IPS-NIHi11 (cell line): ENCODE measurements around the gene SMIM22.

ENCODE experiments used
- DNase-seq: peaks from one replicate; pipeline ENCODE4 v3.0.0; 2012; ENCODE audit warnings: mixed read lengths, low spot score

The SMIM22 gene

DNA sequence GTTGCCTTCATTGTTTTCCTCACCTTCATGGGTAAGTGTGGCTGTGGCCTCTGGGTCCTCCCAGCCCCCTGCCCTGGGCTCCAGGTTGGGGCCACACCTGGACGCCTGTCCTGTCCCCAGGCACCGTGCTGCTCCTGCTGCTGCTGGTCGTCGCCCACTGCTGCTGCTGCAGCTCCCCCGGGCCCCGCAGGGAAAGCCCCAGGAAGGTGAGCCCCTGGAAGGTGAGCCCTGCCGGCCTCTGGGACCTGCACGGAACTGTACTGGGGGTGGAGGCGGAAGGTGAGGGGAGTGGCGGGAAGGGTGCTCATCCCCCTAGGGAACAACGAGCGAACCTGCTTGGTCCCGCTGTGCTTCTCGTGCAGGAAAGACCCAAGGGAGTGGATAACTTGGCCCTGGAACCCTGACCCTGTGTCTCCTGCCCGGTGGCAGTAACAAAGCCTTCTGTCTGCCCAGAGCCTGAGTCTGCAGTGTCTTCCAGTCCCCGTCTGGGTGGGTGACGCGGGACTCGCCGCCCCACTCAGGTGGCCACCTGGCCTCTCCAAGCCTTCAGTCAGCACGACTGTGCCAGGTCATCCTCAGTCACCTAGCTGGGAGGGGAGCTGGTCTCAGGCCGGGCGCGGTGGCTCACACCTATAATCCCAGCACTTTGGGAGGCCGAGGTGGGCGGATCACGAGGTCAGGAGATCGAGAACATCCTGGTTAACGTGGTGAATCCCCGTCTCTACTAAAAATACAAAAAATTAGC lies 831 bp downstream of the SMIM22 start:
- no peak for DNase-seq

DNA sequence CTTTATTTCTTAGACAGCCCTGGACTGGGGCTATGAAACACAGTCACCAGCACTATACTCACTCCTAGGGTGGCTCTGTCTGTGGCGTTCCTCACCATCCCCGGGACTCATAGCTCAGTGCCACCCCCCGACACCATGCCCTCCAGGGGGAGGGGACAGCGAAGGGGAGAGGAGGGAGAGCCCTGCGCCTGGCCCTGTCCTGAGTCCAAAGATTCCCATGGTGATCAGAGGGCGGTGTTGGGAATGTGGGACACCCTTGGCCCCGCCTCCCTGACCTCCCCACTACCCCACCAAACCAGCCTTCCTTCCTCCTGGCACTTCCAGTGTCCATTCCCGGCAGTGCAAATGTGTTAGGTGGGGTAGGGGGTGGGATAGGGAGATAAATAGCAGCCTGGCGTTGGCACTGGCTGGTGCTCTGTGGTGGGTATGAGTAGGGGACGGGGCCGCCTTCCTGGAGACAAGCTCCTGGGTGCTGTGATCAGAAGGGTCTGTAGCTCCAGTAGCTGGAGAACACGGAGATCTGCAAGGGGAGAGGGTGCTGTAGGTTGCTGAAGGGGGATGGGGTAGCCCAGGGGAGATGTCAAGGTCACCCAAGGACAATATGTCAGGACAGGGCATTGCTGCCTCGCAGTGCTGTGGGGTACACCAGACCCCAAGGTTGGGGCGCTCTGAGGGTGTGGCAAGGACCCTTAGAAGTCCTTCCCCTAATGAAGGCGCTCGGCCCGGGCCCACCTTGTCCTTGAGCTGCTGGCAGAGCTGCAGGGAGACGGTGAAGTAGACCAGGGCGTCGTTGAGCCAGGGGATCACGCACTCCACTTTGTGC lies 2.0 kb downstream of the SMIM22 start:
- DNase-seq, result no peak

DNA sequence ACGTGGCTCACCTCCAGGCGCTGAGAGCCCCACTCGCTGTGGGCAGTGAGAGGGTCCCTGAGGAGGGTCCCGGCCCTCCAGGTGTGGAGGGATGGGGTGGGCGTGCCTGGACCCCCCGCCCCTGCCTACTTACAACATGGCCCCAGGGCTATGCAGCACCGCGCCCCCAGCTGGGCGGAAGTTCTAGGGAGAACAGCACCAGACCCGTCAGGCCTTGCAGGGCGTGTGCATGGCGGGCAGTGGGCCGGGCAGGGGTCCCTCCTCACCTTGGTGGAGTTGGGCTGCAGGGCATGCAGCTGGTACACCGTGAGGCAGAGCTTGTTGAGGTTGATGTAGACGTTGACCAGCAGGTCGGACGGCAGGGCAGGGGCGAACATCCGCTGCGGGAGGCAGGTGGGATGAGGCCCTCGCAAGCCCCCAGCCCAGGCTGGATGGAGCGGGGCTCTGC lies 2.7 kb downstream of the SMIM22 start:
- no peak for DNase-seq

DNA sequence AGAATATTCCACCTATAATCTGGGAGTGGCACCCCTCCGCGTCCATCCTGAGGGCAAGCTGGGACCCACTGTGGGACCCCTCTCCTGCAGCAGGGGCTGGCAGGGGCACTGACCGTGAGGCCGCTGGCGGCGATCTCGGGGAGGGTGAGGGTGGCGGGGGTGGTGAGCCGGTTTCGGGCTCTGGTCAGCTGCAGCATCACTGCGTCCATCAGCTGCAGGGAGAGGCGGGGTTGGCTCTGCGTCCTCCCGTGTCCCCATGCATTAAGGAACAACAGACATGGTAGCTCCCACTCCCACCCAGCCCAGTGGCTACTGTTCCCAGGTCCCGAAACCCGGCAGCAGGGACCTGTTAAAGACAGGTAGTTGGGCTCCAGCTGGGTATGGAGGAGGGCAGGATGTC lies 3.3 kb downstream of the SMIM22 start:
- DNase-seq, result no peak

DNA sequence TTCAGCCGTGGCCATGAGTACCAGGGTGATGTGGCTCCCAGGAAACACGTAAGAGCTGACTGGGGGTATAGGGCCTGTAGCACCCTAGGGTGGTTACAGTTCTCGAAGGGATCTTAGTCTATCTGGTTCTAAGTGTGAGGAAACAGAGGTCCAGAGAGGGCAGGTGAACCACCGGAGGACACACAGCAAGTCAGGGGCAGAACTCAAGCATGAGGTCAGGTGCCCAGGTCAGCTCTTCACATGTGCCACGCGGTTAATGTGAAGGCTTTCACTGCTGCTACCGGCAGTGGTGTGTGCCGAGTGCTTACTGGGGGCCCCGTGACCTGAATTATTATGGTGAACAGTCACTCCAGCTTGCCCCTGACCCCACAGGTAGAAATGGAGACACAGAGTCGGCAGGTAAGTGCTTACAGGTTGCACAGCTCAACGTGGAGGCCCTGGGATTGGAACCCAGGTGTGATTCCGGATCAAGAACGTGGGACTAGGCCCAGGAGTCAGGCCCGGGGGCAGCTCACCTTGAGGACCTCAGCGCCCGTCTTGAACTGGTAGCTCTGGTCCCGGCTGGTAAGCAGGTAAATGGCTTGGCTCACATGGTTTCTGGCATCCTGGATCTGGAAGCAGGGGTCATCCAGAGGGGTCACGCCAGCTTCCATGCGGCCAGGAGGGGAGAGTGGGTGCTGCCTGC lies 4.1 kb downstream of the SMIM22 start:
- no peak for DNase-seq

DNA sequence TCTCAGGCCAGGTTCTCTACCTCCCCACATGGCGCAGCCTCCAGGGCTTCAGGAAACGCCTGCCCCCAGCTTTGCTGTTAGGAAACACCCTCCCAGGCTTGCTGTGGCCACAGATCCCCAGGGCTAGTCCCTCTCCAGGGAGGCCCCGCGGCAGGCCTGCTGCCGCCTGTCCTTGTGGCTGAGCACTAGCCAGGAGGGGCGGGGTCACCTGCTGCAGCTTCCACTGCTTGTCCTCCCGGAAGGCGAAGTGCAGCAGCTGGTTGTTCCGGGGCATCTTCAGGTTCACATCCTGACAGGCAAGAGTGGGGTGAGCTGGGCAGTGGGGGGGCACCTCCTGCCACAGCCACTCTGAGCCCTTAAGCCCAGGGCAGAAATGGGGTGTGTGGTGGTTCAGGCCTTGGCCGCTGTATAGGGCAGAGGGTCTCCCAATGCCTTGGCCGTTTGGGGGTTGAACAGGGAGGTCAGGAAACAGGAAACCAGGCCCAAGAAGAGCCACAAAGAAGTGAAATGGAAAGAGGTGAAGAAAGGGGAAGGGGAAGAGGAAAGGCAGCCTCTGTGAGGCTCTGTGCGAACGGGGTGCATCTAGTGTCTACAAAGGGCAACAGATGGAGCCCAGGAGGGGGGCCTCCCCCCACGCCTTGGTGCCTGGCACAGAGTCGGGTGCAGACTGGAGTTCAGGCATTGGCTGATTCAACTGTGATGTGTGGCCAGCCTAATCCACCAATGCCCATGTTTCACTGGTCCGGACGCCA lies 5.3 kb downstream of the SMIM22 start:
- DNase-seq, result no peak

DNA sequence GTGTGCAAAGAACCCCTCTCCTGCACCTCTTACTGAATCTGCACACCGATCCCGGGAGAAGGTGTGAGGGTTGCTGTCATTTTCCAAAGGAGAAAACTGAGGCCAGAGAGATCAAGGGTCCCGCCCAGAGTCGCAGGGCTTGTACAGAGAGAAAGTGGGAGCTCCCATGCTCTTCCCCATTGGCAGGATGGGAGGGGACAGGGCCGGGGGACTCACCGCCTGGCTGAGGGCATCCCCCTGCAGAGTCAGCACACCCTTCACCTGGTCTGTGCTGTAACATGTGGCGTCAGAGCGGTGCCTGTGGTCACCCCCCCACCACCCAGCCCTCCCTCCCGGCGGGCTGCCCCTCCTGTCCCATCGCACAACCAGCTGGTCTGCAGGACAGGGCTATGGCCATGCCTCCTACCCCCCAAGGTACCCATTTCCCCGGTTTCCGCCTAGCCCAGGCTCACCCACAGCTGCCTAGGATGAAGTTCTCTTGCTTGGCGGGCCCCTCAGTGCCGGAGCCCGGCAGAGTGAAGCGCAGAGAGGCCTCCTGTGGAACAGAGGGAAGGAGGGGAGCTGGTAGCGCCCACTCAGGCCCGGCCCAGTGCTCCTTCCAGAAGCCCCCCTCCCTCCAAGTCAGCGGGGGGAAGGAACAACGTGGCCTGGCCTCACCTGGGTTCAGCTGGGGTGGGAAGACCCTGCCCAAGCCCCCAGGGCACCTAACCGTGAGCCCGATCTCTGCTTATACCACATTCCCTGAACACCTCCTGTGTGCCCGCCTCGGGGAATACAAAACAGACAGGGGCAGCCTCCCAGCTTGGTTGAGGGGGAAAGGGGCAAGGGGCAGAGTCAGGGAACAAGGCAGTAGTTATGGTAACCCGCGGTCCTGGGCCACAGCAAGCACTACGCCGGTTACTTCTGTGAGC lies 6.1 kb downstream of the SMIM22 start:
- no peak for DNase-seq

DNA sequence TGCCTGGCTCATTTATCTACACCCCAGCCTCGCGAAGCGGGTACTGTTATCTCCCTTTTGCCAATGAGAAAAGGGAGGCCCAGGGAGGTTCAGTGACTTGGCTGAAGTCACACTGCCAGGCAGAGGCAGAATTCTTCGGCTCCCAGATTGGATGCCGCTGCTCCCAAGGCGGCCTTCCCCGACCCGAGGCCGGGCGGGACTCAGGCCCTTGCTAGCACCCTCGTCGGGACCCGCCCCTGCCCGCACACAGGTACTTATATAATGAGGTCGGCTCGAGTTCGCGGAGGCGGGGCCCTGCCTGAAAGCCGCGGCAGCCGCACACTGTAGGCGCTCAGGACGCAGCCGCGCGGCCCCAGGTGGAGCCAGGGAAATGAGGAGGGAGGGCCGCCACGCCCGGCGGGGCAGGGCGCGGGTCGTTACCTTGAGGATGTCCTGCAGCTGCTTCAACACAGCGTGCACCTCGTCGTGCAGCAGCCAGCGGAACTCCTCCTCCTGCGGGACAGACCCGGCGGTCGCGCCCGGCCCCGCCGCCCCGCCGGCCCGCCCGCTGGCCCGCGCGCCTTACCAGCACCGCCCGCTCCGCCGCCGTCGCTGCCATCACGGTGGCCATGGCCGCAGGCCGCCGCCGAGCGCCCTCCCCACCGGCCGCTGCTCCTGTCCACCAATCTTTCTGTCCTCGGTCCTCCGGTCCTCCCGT lies 6.9 kb downstream of the SMIM22 start, which contains the start of gene ROGDI:
TSS of gene ROGDI (minus strand) at position 672 of the 697 bp plus-strand sequence. CDS start at position 610, 62 bp downstream.
- DNase-seq, result peak; percentile 89

DNA sequence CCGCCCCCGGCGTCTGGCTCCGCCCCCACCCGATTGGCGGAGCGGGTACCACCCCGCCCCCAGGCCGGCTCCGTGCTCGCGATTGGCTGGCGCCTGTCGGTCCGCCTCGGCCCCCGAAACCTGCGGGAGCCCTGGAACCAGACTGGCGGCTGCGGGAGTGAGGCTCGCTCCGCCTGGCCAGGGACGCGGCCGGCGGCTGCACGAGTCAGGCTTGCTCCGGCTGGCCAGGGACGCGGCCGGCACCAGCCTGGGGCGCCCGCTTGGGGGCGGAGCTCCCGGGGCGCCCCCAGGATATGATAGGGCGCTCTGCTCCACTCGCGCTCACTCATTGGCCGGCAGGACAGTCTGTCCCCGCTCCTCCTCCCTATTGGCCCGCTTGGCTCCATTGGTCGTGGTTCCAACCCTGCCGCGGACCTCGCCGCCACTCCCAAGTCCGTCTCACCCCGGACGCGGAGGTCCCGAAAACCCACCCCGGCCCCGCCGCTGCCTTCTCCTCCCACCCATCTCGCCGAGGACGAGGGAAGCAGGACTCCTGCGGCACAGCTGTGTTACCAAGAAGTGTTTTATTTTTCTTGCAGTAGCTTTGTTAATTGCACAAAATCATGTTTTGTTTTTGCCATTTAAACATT lies 7.6 kb downstream of the SMIM22 start:
- DNase-seq, result peak; percentile 100

DNA sequence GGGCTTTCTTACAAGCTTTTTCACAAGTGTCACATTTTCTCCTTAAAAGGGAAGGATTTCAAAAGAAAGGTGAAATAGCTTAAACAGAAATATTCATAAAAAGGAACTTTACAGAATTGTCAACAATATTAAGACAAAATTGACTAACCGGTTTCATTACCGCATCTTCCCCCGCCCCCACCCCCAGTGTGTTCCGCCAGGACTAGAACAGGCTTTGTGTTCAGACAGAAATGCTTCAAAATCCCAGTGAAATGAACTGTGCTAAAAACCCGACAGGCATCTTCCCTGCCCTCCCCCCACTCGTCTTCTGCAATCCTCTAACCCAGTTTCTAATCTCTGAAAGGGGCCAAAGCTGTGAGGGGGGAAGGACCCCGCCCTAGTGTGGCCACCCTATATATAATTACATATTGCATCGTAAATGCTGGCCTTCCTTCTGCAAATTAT lies 8.3 kb downstream of the SMIM22 start:
- DNase-seq, result no peak

DNA sequence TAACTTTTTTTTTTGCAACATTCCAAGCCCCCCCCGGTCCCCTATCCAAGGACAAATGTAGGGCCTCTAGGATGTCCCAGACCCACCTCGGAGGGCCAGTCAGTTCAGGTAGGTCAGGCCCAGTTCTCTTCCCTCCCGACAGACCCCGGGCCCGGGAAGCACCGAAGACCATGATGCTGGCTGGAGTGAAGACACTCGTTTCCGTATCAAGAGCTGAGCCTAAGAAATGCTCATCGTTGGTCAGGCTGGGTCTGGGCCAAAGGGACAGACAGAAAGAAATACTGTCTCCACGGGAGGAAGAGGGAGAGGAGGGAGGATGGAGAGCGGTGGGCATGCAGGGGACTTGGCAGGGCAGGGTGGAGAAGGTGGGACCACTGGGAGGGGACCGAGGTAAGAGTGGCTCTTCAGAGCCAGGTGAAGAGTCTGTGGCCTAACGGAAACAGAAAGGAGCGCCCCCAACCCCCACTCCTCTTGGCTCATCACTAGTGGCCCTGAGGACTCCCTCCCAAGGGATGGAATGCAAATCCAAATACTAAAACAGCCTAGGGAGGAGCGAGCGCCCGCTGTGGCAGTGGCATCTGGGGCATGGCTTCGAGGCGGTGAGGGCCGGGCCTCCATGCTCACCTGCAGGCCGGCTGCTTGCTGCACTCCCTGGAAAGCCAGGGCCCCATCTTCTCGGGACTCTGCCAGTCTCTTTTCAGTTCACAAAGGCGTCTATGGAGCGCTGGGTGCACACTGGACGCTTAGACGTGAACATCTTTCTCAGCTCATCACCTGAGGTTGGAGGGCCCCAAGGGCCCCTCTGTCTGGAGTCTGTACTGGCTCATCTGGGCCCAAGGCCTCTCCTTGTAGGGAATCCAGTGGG lies 9.0 kb downstream of the SMIM22 start:
- DNase-seq, result no peak

DNA sequence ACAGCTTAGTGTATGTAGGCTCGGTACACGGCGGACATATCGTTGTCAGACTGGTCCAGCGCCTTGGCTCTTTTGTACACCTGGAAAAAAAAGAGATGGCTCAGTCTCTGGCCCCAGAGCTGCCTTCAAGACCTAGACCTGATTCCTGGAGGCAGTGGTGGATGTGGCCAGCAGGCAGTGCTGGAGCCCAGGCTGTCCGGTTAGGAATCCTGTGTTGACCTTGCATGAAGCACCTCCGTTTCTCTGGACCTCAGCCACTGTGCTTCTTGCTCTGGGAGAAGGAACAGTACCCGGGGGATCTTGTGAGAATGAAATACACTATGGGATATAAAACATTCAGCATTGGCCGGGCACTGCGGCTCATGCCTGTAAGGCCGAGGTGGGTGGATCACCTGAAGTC lies 10.1 kb downstream of the SMIM22 start:
- no peak for DNase-seq

DNA sequence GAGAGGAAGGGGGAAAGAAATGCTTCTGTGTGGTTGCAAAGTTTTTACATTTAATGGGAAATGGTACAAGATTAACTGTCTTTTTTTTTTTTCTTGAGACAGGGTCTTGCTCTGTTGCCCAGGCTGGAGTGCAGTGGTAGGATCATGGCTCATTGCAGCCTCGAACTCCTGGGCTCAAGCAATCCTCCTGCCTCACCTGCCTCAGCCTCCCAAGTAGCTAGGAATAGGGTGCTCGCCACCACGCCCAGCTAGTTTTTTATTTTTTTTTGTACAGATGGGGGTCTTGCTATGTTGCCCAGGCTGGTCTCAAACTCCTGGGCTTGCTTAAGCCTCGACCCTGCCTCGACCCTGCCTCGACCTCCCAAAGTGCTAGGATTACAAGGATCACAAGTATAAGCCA lies 11.1 kb downstream of the SMIM22 start:
- DNase-seq, result no peak

DNA sequence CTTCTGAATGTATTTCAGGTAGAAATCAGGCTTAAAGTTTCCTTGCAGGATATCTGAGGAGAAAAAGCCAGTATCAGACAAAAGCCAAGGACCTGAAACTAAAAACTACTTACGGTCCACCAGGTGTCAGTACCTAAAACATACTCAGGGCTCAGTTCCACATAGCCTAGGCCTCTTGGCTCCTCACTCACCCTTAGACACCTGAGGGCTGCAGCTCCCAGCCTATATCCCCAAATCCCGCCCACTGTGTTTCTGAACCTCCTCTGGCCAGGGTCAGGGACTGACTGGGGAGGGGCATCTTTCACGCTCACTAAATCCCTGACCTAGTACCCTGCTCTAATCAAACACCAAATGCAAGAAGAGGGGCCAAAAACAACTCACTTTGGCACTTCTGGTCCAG lies 16.1 kb downstream of the SMIM22 start:
- no peak for DNase-seq

DNA sequence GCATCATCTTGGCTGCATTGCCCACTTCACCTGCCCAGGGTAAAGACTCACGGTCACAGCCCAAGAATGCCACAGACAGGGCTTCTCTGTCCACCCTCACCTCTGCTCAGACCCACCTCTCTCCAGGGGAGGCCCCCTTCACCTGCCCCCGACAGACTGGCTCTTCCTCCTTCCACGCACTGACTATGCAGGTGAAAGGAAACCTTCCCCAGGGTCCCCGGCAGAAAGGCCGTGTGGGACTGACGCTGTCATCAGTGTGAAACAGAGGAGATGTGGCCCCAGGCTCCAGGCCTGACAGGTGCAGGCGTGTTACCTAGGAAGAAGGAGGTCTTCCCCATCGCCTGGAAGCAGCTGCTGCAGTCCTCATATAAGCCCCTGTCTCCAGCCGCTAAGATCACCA lies 16.6 kb downstream of the SMIM22 start:
- no peak for DNase-seq

DNA sequence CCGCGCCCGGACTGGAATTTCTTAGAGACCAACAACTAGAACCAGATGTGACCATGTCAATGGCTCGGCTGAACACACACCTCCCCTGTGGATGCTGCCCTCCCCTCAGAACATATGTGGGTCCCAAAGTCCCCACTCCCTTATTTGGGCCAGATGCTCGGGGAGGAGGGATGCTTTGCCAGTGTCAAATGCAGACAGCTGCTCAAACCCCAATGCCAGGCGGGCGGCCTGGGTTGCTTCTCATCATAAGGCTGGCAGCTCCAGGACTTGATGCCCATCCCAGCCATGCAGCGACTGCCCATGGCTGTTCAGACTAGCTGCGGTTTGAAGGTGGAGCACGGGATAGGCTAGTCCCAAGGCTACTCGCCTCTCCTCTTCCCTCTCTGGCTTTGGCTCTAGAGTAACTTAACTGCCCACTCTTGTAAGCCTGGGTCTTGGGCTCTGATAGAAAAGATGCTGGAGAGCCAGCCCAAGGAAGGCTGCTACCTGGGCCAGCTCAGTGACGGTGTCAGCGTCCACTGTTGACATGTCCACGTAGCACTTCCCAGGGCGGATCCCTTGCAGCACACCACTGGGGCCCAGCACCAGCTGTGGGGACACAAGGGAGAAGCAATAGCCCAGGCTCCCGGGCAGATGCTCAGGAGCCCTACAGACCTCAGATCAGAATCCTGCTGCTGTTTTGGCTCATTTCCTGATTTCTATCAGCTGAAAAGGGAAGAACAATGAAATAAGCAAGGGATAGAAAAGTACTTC lies 18.3 kb downstream of the SMIM22 start:
- no peak for DNase-seq

DNA sequence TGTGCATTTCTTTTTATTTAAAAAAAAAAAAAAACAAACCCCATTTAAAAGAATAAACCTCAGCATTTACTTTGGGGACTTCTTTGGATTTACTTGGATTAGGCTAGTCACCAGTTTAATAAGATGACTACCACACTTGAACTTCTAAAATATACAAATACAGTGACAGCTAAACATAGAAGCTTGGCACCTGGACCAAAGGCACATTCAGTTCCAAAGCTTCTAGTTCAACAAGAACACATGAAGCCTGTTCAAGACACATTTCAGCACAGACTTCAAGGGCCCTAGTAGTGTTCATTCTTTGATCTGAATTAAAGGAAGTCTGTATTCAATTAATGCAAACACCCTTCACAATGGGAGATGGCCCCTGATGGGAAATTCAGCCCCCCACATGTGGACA lies 18.9 kb downstream of the SMIM22 start:
- DNase-seq, result no peak
